Omental fat pad (tissue), 4 donors: ENCODE data around the gene NEB. TPM values are rescaled to one million over a fixed set of nuclear protein-coding genes. Genes with fewer than 3 reads are reported as not detected.
"Not testable (repeated sequence)": the region's sequence is repeated elsewhere in the genome, so short reads cannot be mapped to it uniquely, and the experiment has no call there.

Source experiments
- ATAC-seq: fragments of 150-250 bp; one replicate; pipeline ENCODE4 v1.9.1; 2016; ENCODE audit warnings: mild to moderate bottlenecking, moderate library complexity; ENCODE audit not compliant: low FRiP score
- DNase-seq: peaks from one replicate; pipeline ENCODE4 v3.0.0-alpha.2; 2019; ENCODE audit warnings: low spot score
- total RNA-seq, 4 donors: library from RNA; depleted of rRNA; stranded (reverse); fragments of >200 nt; gene quantifications; one replicate each; pipeline ENCODE4 v1.1.0, GENCODE V29; 2016
- TF ChIP-seq, protein P1 (sequence below), 3 donors: fragments of 450-650 bp; IDR thresholded peaks; one replicate each; pipeline ENCODE4 v1.5.1; 2016 to 2017; ENCODE audit warnings: antibody characterized with exemption in 3 of 3, mild to moderate bottlenecking in 3 of 3, moderate library complexity in 2 of 3

Gene NEB
- total RNA-seq, 4 donors from 2014 or later = 1.2 to 3.6 (median 2.3) TPM

DNA sequence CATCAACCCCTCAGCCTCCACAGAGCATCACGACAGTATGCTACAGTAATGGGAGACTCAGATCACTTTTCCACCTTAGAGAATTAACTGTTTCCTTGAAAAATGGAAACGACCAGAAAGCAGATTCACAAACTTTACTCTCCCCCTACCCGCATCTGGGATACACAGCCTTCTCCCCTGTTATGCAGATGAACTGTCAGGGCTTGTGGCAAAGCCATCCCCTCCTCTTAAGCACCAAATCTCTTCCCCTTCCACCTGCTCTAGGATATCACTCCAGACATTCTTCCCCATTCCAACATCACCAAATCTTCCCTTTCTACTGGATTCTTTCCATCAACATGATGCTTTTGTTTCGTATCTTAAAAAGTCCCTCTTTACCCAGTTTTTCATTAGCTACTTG, 26.4 kb downstream of the NEB start:
- no peak for ATAC-seq

DNA sequence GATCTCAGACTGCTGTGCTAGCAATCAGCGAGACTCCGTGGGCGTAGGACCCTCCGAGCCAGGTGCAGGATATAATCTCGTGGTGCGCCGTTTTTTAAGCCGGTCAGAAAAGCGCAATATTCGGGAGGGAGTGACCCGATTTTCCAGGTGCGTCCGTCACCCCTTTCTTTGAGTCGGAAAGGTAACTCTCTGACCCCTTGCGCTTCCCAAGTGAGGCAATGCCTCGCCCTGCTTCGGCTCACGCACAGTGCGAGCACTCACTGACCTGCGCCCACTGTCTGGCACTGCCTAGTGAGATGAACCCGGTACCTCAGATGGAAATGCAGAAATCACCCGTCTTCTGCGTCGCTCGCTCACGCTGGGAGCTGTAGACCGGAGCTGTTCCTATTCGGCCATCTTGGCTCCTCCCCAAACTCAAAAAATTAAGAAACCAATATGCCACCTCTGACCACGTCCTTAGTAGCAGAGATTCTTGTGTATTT, 29.8 kb downstream of the NEB start:
- not testable (repeated sequence) for DNase-seq, ATAC-seq

More for the DNA sequence above, 26.4 kb downstream of the NEB start:
- TF ChIP-seq, protein P1, sequence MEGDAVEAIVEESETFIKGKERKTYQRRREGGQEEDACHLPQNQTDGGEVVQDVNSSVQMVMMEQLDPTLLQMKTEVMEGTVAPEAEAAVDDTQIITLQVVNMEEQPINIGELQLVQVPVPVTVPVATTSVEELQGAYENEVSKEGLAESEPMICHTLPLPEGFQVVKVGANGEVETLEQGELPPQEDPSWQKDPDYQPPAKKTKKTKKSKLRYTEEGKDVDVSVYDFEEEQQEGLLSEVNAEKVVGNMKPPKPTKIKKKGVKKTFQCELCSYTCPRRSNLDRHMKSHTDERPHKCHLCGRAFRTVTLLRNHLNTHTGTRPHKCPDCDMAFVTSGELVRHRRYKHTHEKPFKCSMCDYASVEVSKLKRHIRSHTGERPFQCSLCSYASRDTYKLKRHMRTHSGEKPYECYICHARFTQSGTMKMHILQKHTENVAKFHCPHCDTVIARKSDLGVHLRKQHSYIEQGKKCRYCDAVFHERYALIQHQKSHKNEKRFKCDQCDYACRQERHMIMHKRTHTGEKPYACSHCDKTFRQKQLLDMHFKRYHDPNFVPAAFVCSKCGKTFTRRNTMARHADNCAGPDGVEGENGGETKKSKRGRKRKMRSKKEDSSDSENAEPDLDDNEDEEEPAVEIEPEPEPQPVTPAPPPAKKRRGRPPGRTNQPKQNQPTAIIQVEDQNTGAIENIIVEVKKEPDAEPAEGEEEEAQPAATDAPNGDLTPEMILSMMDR (IDR thresholded peaks at IDR 0.05) = no peak
- no peak for DNase-seq

DNA sequence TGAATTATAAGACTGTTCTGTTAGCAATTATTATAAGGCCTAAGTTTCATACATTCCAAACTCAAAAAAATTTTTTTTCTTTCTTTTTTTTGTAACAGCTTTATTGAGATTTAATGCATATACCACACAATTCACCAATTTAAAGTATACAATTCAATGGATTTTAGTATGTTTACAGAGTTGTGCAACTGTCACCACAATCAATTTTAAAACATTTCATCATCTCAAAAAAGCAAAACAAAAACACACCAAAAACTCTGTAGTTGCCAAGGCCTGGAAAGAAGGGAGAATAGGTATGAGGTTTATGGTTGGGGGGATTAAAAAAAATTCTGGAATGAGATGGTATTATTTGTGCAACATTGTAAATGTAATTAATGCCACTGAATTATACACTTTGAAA, 36.1 kb downstream of the NEB start:
- ATAC-seq, DNase-seq: not testable (repeated sequence)

DNA sequence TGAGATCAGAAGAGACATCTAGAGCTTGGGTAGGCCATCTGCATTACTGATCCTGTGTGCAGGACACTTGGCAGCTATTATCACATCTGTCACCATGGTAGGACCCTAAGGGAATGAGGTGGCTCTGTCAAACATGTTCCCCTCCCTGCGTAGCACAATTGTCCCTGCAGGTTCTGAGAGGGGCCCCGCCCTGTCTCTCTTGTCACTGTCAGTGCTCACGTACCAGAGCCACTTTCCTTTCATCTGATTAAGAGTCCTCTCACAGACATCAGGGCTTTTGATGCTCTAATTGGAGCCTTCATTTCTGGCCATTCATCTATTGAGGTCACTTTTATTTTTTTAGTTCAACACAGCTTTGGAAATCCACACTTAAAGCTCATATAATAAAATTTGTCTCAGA, 38.5 kb downstream of the NEB start:
- ATAC-seq (no peak), DNase-seq (no peak)
- TF ChIP-seq, protein P1 (IDR thresholded peaks at IDR 0.05) = no peak

DNA sequence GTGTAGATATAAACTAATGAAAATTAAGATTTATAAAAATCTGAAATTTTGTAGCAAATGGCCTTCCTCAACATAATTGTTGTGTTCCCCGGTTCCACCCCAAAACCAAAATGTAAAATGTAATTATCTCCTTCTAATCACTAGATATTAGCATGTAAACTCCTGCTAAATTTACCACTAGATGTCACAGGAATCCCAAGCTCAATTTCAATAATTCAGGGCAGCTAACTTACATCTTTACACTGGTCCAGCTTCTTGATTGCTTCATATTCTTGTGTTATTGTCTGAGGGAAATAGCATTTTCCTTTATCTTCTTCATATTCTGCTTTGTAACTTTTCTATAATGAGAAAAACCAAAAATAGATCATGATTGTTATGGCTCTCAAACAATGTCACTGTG, 42.6 kb downstream of the NEB start:
- ATAC-seq = no peak
- no peak for DNase-seq
- TF ChIP-seq, protein P1 (IDR thresholded peaks at IDR 0.05) = no peak

DNA sequence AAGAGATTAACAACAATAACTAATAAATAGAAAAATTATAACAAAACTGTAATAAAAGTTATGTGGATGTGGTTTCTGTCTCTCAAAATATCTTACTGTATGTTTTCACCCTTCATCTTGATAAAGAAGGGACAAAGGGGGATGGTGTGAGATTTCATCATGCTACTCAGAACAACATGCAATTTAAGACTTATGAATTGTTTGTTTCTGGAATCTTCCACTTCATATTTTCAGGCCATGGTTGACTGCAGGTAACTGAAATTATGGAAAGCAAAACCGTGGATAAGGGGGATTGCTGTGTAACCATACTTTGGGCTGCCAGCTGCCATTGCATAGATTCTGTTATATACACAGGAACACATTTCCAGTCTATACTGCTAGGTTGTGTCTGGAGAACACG, 45.6 kb downstream of the NEB start:
- DNase-seq (no peak), ATAC-seq (no peak)
- TF ChIP-seq, protein P1 (IDR thresholded peaks at IDR 0.05) = no peak

DNA sequence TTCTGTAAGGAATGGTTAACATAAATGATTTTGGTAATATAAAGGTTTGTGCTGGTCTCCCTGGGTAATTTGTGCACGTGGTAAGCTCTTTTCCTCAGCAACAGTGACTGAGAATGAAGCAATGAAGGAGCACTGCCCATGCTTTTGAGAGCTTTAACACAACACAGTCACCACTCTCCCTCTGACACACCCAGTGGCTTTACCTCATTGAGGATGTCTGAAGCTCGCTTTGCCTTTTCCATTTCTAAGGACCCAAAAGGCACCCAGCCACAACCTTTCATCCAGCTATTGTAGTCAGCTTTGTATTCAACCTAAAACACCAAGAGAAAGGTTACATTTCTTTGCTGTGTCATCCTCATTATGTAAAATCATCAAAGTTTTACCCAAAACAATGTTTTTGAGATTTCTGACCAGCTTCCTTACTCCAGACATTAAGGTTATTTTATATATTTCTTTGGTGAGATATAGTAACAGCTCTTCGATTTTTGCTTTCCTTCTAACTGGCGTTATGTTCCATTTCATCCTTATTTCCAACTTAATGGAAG, 51.7 kb downstream of the NEB start:
- ATAC-seq (no peak), DNase-seq (no peak)

DNA sequence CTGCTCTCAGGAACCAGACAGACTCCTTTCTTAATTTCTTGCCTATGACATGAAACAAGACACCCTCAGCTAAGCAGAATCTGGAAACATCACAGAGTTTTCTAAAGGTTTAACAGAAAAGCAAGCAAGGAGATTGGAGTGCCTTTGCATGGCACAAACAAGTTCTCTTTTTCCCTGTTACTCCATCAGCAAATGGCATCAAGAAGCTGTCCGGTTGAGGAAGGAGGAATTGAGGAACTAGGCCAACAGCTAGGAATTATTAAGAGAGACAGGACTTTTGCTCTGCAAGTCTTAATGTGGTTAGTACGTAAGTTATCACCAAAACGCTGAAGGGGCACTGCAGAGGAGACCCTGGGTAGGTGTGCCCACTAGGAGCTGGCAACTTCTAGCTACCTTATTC, 53.2 kb downstream of the NEB start:
- DNase-seq (no peak), ATAC-seq (no peak)
- TF ChIP-seq, protein P1 (IDR thresholded peaks at IDR 0.05) = no peak

More for the DNA sequence above, 51.7 kb downstream of the NEB start:
- TF ChIP-seq, protein P1 (IDR thresholded peaks at IDR 0.05) = no peak
